Osteoblast (primary cell): ENCODE data around the gene DCAKD. TPM values are rescaled to one million over a fixed set of nuclear protein-coding genes. Genes with fewer than 3 reads are reported as not detected.

ENCODE experiments used
- DNase-seq: peaks from one replicate; pipeline ENCODE4 v3.0.0; 2011; ENCODE audit warnings: low spot score, mixed read lengths; ENCODE audit not compliant: insufficient read length; ENCODE audit errors: missing footprints
- H2AFZ ChIP-seq: 2 replicates; pipeline ENCODE4 v1.6.0; 2011; ENCODE audit warnings: mild to moderate bottlenecking, low read length
- H3K27ac ChIP-seq: 2 replicates; pipeline ENCODE4 v1.5.1; 2011; ENCODE audit warnings: mild to moderate bottlenecking, low read depth, low read length, moderate library complexity
- H3K27me3 ChIP-seq: 2 replicates; pipeline ENCODE4 v1.6.0; 2012; ENCODE audit warnings: mild to moderate bottlenecking, control low read depth, inconsistent platforms, low read length, moderate library complexity; ENCODE audit not compliant: insufficient read depth
- H3K36me3 ChIP-seq: 2 replicates; pipeline ENCODE4 v1.5.1; 2011; ENCODE audit warnings: mild to moderate bottlenecking, low read length, control low read depth, moderate library complexity; ENCODE audit not compliant: insufficient read depth
- H3K4me1 ChIP-seq: 2 replicates; pipeline ENCODE4 v1.5.1; 2011; ENCODE audit warnings: mild to moderate bottlenecking, low read length, control low read depth, moderate library complexity; ENCODE audit not compliant: insufficient read depth
- H3K4me2 ChIP-seq: 2 replicates; pipeline ENCODE4 v1.6.0; 2011; ENCODE audit warnings: mild to moderate bottlenecking, low read length; ENCODE audit not compliant: insufficient read depth
- H3K4me3 ChIP-seq: fragments of 200-600 bp; sonication (generic); 3 replicates; pipeline ENCODE4 v1.5.1; 2012; ENCODE audit warnings: mild to moderate bottlenecking, low read length, inconsistent platforms; ENCODE audit not compliant: insufficient read depth
- H3K79me2 ChIP-seq: 2 replicates; pipeline ENCODE4 v1.6.0; 2012; ENCODE audit warnings: mild to moderate bottlenecking, low read length, control low read depth, inconsistent platforms; ENCODE audit not compliant: insufficient read depth
- H3K9me3 ChIP-seq: 2 replicates; pipeline ENCODE4 v1.5.1; 2011; ENCODE audit warnings: low read depth, low read length, control low read depth
- H4K20me1 ChIP-seq: 2 replicates; pipeline ENCODE4 v1.6.0; 2012; ENCODE audit warnings: mild to moderate bottlenecking, low read length, control low read depth; ENCODE audit not compliant: insufficient read depth
- CTCF ChIP-seq: IDR thresholded peaks from 2 replicates; pipeline ENCODE4 v1.5.1; 2011; ENCODE audit warnings: mild to moderate bottlenecking, low read depth, low read length, moderate library complexity; ENCODE audit errors: extremely low read depth
- total RNA-seq: library from RNA; depleted of rRNA; stranded (reverse); fragments of >200 nt; gene quantifications from 2 replicates; pipeline ENCODE4 v1.2.3, GENCODE V29; 2012

Gene DCAKD
- total RNA-seq, 1 donor, result 39.1 TPM

DNA sequence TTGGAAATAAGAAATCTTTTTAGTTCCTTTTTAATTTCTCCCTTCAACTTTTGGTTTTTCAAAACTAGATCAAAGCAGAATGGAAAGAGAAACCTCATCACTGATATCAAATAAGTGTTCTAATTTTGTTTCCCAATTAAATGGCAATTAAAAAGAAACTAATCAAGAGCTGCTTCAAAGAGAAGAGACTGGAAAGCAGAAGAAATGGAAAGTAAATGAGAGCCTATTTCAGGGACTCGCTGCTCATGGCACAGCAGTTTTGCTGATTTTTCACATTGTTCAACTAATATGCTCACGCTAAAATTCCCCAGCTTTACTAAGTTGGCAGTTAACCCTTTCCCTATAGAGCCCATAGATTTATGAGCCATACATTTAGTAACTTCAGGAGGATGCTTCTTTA, 16.2 kb upstream of the DCAKD start:
- Histone ChIP-seq H2AFZ (no peak overlapping the region), H3K9me3 (no peaks in the 10 kb centered on the region), H3K4me2 (no peak overlapping the region), H3K27me3 (no peaks in the 10 kb centered on the region), H3K36me3 (peaks cover 30% of the 10 kb centered on the region), H3K4me3 (no peak overlapping the region), H4K20me1 (peaks cover 18% of the 10 kb centered on the region), H3K4me1 (peaks cover 6% of the 10 kb centered on the region), H3K27ac (no peak overlapping the region), H3K79me2 (peaks cover 90% of the 10 kb centered on the region)
- no peak for DNase-seq
- no peak for TF ChIP-seq CTCF

- Histone ChIP-seq H2AFZ (no peak overlapping the region), H3K36me3 (peaks cover 13% of the 10 kb centered on the region), H3K9me3 (no peaks in the 10 kb centered on the region), H3K27ac (peak overlapping the region; percentile 53), H3K4me3 (no peak overlapping the region), H3K79me2 (peaks cover 87% of the 10 kb centered on the region), H3K27me3 (no peaks in the 10 kb centered on the region), H4K20me1 (peaks cover 16% of the 10 kb centered on the region), H3K4me1 (peaks cover 23% of the 10 kb centered on the region), H3K4me2 (peak overlapping the region; percentile 24)
- TF ChIP-seq CTCF, result no peak
- DNase-seq, result no peak
Observed at GRCh38 chr17:45063198-45063597, 11.8 kb upstream of the DCAKD start.

DNA sequence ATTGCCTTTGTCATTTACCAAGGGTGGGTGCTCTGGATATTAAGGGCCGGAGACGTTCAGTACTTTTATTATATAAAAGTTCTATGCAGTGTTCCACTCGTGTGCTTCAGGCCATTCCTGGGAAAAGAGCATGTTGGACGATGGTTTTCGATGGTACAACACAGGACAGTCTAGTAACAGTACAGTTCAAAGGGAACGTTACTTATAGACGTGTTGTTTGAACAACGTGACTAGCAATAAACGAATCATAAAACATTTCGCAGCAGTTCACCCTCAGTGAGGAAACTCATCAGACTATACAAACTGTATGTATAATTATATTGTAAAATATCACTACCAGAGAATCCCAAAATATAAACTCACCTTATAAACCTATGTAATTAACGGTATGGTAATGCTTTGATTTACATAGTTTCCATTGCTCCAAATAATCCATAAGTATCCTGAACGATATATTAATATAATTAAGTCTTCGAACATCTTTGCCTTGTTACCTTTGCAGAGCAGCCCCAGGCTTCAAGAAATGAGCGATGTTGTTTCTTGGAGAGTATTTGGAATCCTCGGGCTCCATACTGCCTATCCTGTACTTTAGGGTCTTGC, 10.3 kb upstream of the DCAKD start:
- Histone ChIP-seq H4K20me1 (peaks cover 12% of the 10 kb centered on the region), H3K9me3 (no peaks in the 10 kb centered on the region), H3K27ac (peak overlapping the region; percentile 97), H3K4me1 (peaks cover 23% of the 10 kb centered on the region), H3K4me3 (peak overlapping the region; percentile 89), H3K27me3 (no peaks in the 10 kb centered on the region), H3K79me2 (peaks cover 72% of the 10 kb centered on the region), H3K4me2 (peak overlapping the region; percentile 88), H3K36me3 (peaks cover 6% of the 10 kb centered on the region), H2AFZ (peak overlapping the region; percentile 98)
- TF ChIP-seq CTCF, result no peak
- peak; percentile 26 for DNase-seq

DNA sequence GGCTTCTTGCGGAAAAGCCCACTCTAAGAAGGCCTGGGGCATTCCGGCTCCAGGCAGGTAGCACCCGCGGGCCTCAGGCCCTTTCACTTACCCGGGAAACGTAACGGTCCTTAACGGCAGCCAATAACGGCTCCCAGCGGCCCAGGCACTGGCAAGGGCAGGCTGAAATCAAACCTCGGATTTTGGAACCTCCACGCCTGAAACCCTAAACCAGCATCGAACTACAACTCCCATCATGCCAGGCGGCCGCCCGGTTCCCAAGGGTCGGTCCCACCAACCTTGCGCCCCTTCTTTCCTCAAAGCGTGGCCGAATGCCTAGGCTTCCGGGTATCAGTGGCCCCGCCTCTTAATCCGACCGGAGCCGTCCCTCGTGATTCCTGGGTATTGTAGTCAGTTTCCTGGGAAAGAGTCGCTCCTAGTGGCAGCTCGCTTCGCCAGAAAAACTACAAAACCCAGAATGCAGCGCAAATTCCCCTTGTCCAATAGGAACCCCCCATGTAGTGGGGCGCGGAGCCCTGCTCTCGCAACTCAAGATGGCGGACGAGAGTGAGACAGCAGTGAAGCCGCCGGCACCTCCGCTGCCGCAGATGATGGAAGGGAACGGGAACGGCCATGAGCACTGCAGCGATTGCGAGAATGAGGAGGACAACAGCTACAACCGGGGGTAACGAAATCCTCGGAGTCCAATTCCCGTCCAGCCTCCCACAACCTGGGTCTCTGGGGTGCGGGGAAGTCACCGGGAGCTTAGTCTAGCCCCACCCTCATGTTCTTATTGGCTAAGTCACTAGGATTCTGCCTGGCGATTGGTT, 9.6 kb upstream of the DCAKD start, which contains the start of gene NMT1:
TSS of gene NMT1 (plus strand) at position 521 of the 809 bp plus-strand sequence. CDS start at position 534, 13 bp downstream.
- peak within 1 kb of the TSS; percentile 97 for H3K27ac ChIP-seq
- peak within 1 kb of the TSS; percentile 88 for H3K4me2 ChIP-seq

More for the DNA sequence above, 9.6 kb upstream of the DCAKD start, which contains the start of gene NMT1:
- Histone ChIP-seq H3K4me1 (peaks cover 23% of the 10 kb centered on the region), H2AFZ (peak within 1 kb of the TSS; percentile 98), H4K20me1 (peaks cover 12% of the 10 kb centered on the region), H3K9me3 (no peaks in the 10 kb centered on the region), H3K36me3 (peaks cover 6% of the 10 kb centered on the region), H3K4me3 (peak within 1 kb of the TSS; percentile 89), H3K27me3 (no peaks in the 10 kb centered on the region), H3K79me2 (peaks cover 65% of the 10 kb centered on the region)
- TF ChIP-seq CTCF, result no peak
- DNase-seq, result peak; percentile 98
